ENCODE data around the gene DBX1. TPM values are rescaled to one million over a fixed set of nuclear protein-coding genes. Genes with fewer than 3 reads are reported as not detected.

Gene DBX1
- total and polyA plus RNA-seq, 12 donors, result not detected

GRCh38 chr11:20157728-20158127, 2.5 kb downstream of the DBX1 start:
- Histone ChIP-seq H3K27ac (no peak overlapping the region), H3K27me3 (peaks cover 85% of the 10 kb centered on the region), H3K4me1 (replicated peaks in 1 of 2) (peaks cover 7% of the 10 kb centered on the region in 2 donors), H3K4me3 (no peak overlapping the region), H3K9me3 (replicated peaks in 1 of 3) (no peaks in the 10 kb centered on the region), H3K36me3 (replicated peaks in 1 of 2) (no peaks in the 10 kb centered on the region)
- 8 to 14% (median 11%) methylated on average over 9 of the region's 9 CpGs for WGBS, 4 donors
- intact Hi-C loops (cut with DNase I), result no loop called here
- no peak for DNase-seq
- TF ChIP-seq CTCF (IDR thresholded peaks at IDR 0.05), result no peak
- TF ChIP-seq POLR2A (IDR thresholded peaks at IDR 0.05), result no peak

DNA sequence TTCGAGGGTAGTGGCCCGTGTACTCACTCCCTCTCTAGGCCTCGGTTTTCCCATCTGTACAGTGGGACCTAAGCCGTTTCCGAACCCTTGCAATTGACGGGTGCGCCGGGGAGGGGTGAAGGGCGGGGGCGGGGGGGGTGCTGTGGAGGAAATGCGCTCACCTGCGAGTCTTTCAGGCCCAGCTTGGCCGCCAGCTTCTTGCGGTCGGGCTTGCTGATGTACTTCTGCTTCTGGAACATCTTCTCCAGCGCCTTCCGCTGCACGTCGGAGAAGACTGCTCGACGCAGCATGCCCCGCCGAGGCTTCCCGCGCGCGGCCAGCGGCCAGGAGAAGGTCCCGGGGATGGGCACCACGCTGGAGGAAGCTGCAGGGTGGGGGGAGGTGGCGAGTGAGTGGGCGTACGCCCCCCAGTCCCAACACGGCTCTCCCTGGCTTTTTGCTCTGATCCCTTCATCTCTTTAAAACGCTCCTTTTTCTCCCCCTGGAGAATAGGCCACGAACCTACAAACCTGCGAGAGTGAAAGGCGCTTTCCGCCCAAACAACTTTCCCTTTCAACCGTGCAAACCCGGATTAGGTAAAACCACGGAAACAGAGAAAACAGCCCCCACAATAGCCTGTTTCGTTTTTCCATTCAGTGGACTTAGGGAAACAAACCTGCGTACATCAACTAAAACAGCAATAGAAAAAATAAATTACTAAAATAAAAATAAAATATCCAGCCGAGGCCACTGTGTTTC, 3.2 kb downstream of the DBX1 start:
- peaks cover 78% of the 10 kb centered on the region for H3K27me3 ChIP-seq
- H3K9me3 ChIP-seq (replicated peaks in 1 of 3), result no peaks in the 10 kb centered on the region
- no peak overlapping the region for H3K27ac ChIP-seq
- no peak for DNase-seq
- no peak for TF ChIP-seq CTCF (IDR thresholded peaks at IDR 0.05)
- TF ChIP-seq POLR2A (IDR thresholded peaks at IDR 0.05), result no peak
- H3K36me3 ChIP-seq (replicated peaks in 1 of 2), result no peaks in the 10 kb centered on the region
- peaks cover 7% of the 10 kb centered on the region in 2 donors for H3K4me1 ChIP-seq (replicated peaks in 1 of 2)
- peak overlapping the region in 1 of 4 donors; percentile 27 for H3K4me3 ChIP-seq
- intact Hi-C loops (cut with DNase I), result no loop called here
- 2 to 5% (median 4%) methylated on average over 28 to 45 of the region's 45 CpGs for WGBS, 4 donors

GRCh38 chr11:20156280-20156875, 3.9 kb downstream of the DBX1 start:
- intact Hi-C loops (cut with DNase I), result no loop called here
- Histone ChIP-seq H3K27ac (no peak overlapping the region), H3K27me3 (peaks cover 71% of the 10 kb centered on the region), H3K4me3 (peak overlapping the region in 1 of 4 donors; percentile 27), H3K9me3 (replicated peaks in 1 of 3) (no peaks in the 10 kb centered on the region), H3K36me3 (replicated peaks in 1 of 2) (no peaks in the 10 kb centered on the region), H3K4me1 (replicated peaks in 1 of 2) (peaks cover 7% of the 10 kb centered on the region in 2 donors)
- 3 to 7% (median 5%) methylated on average over 21 to 51 of the region's 51 CpGs for WGBS, 4 donors
- TF ChIP-seq POLR2A (IDR thresholded peaks at IDR 0.05) (no peak), CTCF (IDR thresholded peaks at IDR 0.05) (no peak)
- DNase-seq, result no peak

GRCh38 chr11:20155683-20156279, 4.5 kb downstream of the DBX1 start:
- H3K9me3 ChIP-seq (replicated peaks in 1 of 3), result no peaks in the 10 kb centered on the region
- TF ChIP-seq CTCF (IDR thresholded peaks at IDR 0.05) (no peak), POLR2A (IDR thresholded peaks at IDR 0.05) (no peak)
- H3K36me3 ChIP-seq (replicated peaks in 1 of 2), result no peaks in the 10 kb centered on the region
- H3K27ac ChIP-seq, result no peak overlapping the region
- 8 to 15% (median 10%) methylated on average over 15 to 19 of the region's 19 CpGs for WGBS, 4 donors
- peaks cover 65% of the 10 kb centered on the region for H3K27me3 ChIP-seq
- intact Hi-C loops (cut with DNase I), result no loop called here
- no peak for DNase-seq
- peak overlapping the region in 1 of 4 donors; percentile 27 for H3K4me3 ChIP-seq
- peaks cover 7% of the 10 kb centered on the region in 2 donors for H3K4me1 ChIP-seq (replicated peaks in 1 of 2)

Data from adrenal gland (tissue), 12 donors.